SK-N-SH treated with all-trans-retinoic acid at 6 μM for 48 hours (cell line): ENCODE data around the gene MBD5.

Source experiments
- ISL1 ChIP-seq: fragments of 250-450 bp; sonication (Bioruptor Pico); IDR thresholded peaks from 2 replicates; pipeline ENCODE4 v2.1.2; 2022; ENCODE audit warnings: mild to moderate bottlenecking, moderate library complexity
- OSR1 ChIP-seq: fragments of 250-450 bp; sonication (Bioruptor Pico); IDR thresholded peaks from 2 replicates; pipeline ENCODE4 v1.8.0; 2022; ENCODE audit warnings: moderate library complexity, mild to moderate bottlenecking, inconsistent platforms
- PPARA ChIP-seq: fragments of 250-450 bp; sonication (Bioruptor Pico); IDR thresholded peaks from 2 replicates; pipeline ENCODE4 v1.5.0; 2020; ENCODE audit warnings: mild to moderate bottlenecking, borderline replicate concordance
- RARB ChIP-seq: fragments of 250-450 bp; sonication (Bioruptor Pico); IDR thresholded peaks from 2 replicates; pipeline ENCODE4 v1.8.0; 2021; ENCODE audit warnings: mild to moderate bottlenecking, moderate library complexity
- SNAI2 ChIP-seq: fragments of 250-450 bp; sonication (Bioruptor Pico); IDR thresholded peaks from 2 replicates; pipeline ENCODE4 v1.5.0; 2020; ENCODE audit warnings: mild to moderate bottlenecking, moderate library complexity
- TCF4 ChIP-seq: fragments of 250-450 bp; sonication (Bioruptor Pico); IDR thresholded peaks from 2 replicates; pipeline ENCODE4 v1.8.0; 2021; ENCODE audit warnings: mild to moderate bottlenecking, moderate library complexity, borderline replicate concordance
- ZC3H10 ChIP-seq: fragments of 250-450 bp; sonication (Bioruptor Pico); IDR thresholded peaks from 2 replicates; pipeline ENCODE4 v1.5.1; 2021; ENCODE audit warnings: mild to moderate bottlenecking, moderate library complexity
- ZFP3 ChIP-seq: fragments of 250-450 bp; sonication (Bioruptor Pico); IDR thresholded peaks from 2 replicates; pipeline ENCODE4 v1.5.0; 2020; ENCODE audit warnings: mild to moderate bottlenecking, moderate library complexity
- ZNF565 ChIP-seq: fragments of 450-650 bp; formaldehyde crosslinking; conservative IDR thresholded peaks from 2 replicates; pipeline ENCODE4 v1.5.0; 2020; ENCODE audit warnings: low read depth, mild to moderate bottlenecking, moderate library complexity
- ZNF8 ChIP-seq: fragments of 450-650 bp; formaldehyde crosslinking; IDR thresholded peaks from 2 replicates; pipeline ENCODE4 v1.5.0; 2020; ENCODE audit warnings: mild to moderate bottlenecking, moderate library complexity
- TF ChIP-seq, protein P1 (sequence below): fragments of 250-450 bp; sonication (Bioruptor Pico); IDR thresholded peaks from 2 replicates; pipeline ENCODE4 v1.5.1; 2020; ENCODE audit warnings: low read depth, mild to moderate bottlenecking, moderate library complexity
- TF ChIP-seq, protein P2 (sequence below): fragments of 250-450 bp; sonication (Bioruptor Pico); IDR thresholded peaks from 2 replicates; pipeline ENCODE4 v1.8.0; 2020; ENCODE audit warnings: mild to moderate bottlenecking, moderate library complexity, borderline replicate concordance
- TF ChIP-seq, protein P3 (sequence below): fragments of 250-450 bp; sonication (Bioruptor Pico); IDR thresholded peaks from 2 replicates; pipeline ENCODE4 v1.8.0; 2021; ENCODE audit warnings: low read depth, mild to moderate bottlenecking, moderate library complexity, borderline replicate concordance

DNA sequence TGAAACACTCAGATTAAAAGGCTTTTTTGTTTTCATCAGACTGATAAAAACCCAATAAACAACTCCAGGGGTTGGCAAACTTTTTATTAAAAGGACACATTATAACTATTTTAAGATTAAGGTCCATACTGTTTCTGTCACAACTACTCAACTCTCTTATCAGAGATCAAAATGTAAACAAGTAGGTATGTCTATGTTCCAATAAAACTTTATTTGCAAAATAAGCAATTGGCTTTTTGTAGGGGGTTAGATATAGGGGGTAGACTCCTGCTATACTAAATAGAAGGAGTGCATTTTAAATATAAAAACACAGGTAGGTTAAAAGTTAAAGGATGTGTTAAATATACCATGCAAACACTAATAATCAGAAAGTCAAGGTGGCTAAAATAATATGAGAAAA lies 174.0 kb downstream of the MBD5 start:
- TF ChIP-seq, protein P1, sequence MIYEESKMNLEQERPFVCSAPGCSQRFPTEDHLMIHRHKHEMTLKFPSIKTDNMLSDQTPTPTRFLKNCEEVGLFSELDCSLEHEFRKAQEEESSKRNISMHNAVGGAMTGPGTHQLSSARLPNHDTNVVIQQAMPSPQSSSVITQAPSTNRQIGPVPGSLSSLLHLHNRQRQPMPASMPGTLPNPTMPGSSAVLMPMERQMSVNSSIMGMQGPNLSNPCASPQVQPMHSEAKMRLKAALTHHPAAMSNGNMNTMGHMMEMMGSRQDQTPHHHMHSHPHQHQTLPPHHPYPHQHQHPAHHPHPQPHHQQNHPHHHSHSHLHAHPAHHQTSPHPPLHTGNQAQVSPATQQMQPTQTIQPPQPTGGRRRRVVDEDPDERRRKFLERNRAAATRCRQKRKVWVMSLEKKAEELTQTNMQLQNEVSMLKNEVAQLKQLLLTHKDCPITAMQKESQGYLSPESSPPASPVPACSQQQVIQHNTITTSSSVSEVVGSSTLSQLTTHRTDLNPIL (CRISPR knock-in tag), result no peak
- TF ChIP-seq, protein P2, sequence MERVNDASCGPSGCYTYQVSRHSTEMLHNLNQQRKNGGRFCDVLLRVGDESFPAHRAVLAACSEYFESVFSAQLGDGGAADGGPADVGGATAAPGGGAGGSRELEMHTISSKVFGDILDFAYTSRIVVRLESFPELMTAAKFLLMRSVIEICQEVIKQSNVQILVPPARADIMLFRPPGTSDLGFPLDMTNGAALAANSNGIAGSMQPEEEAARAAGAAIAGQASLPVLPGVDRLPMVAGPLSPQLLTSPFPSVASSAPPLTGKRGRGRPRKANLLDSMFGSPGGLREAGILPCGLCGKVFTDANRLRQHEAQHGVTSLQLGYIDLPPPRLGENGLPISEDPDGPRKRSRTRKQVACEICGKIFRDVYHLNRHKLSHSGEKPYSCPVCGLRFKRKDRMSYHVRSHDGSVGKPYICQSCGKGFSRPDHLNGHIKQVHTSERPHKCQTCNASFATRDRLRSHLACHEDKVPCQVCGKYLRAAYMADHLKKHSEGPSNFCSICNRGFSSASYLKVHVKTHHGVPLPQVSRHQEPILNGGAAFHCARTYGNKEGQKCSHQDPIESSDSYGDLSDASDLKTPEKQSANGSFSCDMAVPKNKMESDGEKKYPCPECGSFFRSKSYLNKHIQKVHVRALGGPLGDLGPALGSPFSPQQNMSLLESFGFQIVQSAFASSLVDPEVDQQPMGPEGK (CRISPR knock-in tag), result no peak
- TF ChIP-seq OSR1 (CRISPR knock-in tag) (no peak), ZNF565 (CRISPR knock-in tag) (no peak), RARB (CRISPR knock-in tag) (no peak), TCF4 (no peak), ISL1 (no peak), SNAI2 (CRISPR knock-in tag) (no peak), PPARA (CRISPR knock-in tag) (no peak), ZNF8 (CRISPR knock-in tag) (no peak), ZFP3 (CRISPR knock-in tag) (no peak), ZC3H10 (no peak)
- TF ChIP-seq, protein P3, sequence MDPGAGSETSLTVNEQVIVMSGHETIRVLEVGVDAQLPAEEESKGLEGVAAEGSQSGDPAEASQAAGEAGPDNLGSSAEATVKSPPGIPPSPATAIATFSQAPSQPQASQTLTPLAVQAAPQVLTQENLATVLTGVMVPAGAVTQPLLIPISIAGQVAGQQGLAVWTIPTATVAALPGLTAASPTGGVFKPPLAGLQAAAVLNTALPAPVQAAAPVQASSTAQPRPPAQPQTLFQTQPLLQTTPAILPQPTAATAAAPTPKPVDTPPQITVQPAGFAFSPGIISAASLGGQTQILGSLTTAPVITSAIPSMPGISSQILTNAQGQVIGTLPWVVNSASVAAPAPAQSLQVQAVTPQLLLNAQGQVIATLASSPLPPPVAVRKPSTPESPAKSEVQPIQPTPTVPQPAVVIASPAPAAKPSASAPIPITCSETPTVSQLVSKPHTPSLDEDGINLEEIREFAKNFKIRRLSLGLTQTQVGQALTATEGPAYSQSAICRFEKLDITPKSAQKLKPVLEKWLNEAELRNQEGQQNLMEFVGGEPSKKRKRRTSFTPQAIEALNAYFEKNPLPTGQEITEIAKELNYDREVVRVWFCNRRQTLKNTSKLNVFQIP (CRISPR knock-in tag), result no peak
